Measurements from ENCODE around the gene BHLHA15. TPM values are rescaled to one million over a fixed set of nuclear protein-coding genes. Genes with fewer than 3 reads are reported as not detected.

BHLHA15 gene
- total RNA-seq, 4 donors from 2014 or later: not detected

- Histone ChIP-seq H3K36me3 (peaks cover 8 to 87% (median 79%) of the 10 kb centered on the region in 4 donors), H3K4me3 (no peak overlapping the region), H3K27me3 (no peaks in the 10 kb centered on the region), H3K4me1 (peaks cover 0 to 4% (median 0%) of the 10 kb centered on the region in 4 donors), H3K27ac (replicated peaks in 1 of 4) (no peak overlapping the region), H3K9me3 (no peaks in the 10 kb centered on the region)
- TF ChIP-seq EP300 (IDR thresholded peaks at IDR 0.05): no peak
- TF ChIP-seq POLR2AphosphoS5 (IDR thresholded peaks at IDR 0.05): no peak
- no peak for TF ChIP-seq POLR2A (IDR thresholded peaks at IDR 0.05; ENCODE audit: low read depth)
- no peak for TF ChIP-seq CTCF (IDR thresholded peaks at IDR 0.05)
- intact Hi-C loops (cut with DNase I): no loop called here
- no peak for DNase-seq (ENCODE audit: extremely low spot score)
- 93% methylated on average over 14 of the region's 34 CpGs for WGBS
Measured at GRCh38 chr7:98221611-98222532, 10.6 kb downstream of the BHLHA15 start.

DNA sequence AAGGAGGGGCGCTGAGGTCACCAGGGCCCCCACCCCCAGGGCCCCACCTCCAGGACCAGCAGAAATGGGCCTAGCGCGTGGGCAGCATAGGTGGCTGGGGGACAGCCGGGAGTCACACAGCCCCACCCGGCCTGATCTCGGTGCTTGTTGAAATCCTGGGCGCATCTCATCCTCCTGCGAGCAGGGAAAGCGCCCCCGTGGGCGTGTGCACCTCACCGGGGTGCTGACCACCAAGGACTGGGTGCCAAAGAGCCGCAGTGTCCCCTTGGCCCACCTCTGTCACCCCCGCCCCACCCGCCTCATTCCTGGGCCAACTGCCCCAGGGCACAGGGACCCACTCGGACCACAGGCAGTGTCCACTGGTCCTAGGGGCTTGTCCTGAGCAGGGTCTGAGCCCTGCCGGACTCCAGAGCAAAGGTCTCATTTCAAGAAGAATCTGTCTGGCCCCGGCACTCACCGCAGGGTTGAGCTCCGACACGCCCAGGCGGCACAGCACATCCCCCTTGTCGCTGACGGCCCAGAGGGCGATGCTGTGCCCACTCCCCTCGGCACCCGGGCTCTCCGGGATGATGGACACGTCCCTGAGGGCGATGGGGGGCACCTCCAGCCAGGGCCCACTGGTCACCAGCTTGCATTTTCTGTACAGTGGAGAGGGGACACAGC, 11.4 kb downstream of the BHLHA15 start:
- TF ChIP-seq EP300 (IDR thresholded peaks at IDR 0.05): no peak
- TF ChIP-seq POLR2A (IDR thresholded peaks at IDR 0.05; ENCODE audit: low read depth): no peak
- TF ChIP-seq CTCF (IDR thresholded peaks at IDR 0.05): no peak
- no peak for TF ChIP-seq POLR2AphosphoS5 (IDR thresholded peaks at IDR 0.05)

DNA sequence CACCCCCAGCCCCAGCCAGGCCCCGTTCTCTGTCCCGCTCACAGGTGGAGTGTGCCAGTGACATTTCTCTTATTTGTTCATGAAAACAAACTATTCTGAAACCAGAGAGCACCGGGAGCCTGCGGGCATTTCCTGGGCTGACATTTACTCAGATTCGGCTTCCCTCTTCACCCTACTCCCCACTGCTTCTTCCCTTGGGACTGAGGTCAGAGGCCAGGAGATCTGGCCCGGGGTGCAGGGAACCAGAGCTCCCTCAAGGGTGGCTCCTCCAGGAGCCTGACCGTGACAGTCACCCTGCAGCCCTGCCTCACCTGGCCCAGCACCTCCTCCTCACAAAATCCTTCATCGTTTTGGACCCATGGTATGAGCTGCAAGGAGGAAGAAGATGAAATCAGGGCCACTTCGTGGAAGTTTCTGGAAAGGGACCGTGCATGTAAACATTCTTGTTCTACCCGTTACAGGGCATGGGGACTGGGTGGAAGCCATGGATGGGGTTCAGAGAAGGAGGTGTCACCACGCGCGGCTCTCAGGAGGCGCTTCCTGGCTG, 12.2 kb downstream of the BHLHA15 start:
- no peaks in the 10 kb centered on the region for H3K27me3 ChIP-seq
- no peak overlapping the region for H3K27ac ChIP-seq (replicated peaks in 1 of 4)
- no peaks in the 10 kb centered on the region for H3K4me1 ChIP-seq
- no peaks in the 10 kb centered on the region for H3K9me3 ChIP-seq
- intact Hi-C loops (cut with DNase I): no loop called here
- no peak for DNase-seq (ENCODE audit: extremely low spot score)
- TF ChIP-seq CTCF (IDR thresholded peaks at IDR 0.05) (no peak), POLR2AphosphoS5 (IDR thresholded peaks at IDR 0.05) (no peak), EP300 (IDR thresholded peaks at IDR 0.05) (no peak), POLR2A (IDR thresholded peaks at IDR 0.05; ENCODE audit: low read depth) (no peak)
- WGBS: 91% methylated on average over 13 of the region's 15 CpGs
- peaks cover 8 to 89% (median 79%) of the 10 kb centered on the region in 4 donors for H3K36me3 ChIP-seq
- H3K4me3 ChIP-seq: no peak overlapping the region

More for the DNA sequence above, 11.4 kb downstream of the BHLHA15 start:
- no peaks in the 10 kb centered on the region for H3K9me3 ChIP-seq
- no peak overlapping the region for H3K27ac ChIP-seq (replicated peaks in 1 of 4)
- no peaks in the 10 kb centered on the region for H3K27me3 ChIP-seq
- peaks cover 8 to 86% (median 78%) of the 10 kb centered on the region in 4 donors for H3K36me3 ChIP-seq
- intact Hi-C loops (cut with DNase I): no loop called here
- H3K4me3 ChIP-seq: no peak overlapping the region
- no peak for DNase-seq (ENCODE audit: extremely low spot score)
- WGBS: 97% methylated on average over 16 of the region's 30 CpGs
- peaks cover 0 to 3% (median 0%) of the 10 kb centered on the region in 4 donors for H3K4me1 ChIP-seq

GRCh38 chr7:98223898-98224700, 12.9 kb downstream of the BHLHA15 start:
- DNase-seq (ENCODE audit: extremely low spot score): no peak
- intact Hi-C loops (cut with DNase I): no loop called here
- 84% methylated on average over 7 of the region's 21 CpGs for WGBS

More at GRCh38 chr7:98223898-98224700, 12.9 kb downstream of the BHLHA15 start:
- Histone ChIP-seq H3K27ac (replicated peaks in 1 of 4) (no peak overlapping the region), H3K4me3 (no peak overlapping the region), H3K4me1 (no peaks in the 10 kb centered on the region), H3K36me3 (peaks cover 8 to 95% (median 84%) of the 10 kb centered on the region in 4 donors), H3K9me3 (no peaks in the 10 kb centered on the region), H3K27me3 (no peaks in the 10 kb centered on the region)
- TF ChIP-seq POLR2A (IDR thresholded peaks at IDR 0.05; ENCODE audit: low read depth): no peak
- no peak for TF ChIP-seq EP300 (IDR thresholded peaks at IDR 0.05)
- TF ChIP-seq CTCF (IDR thresholded peaks at IDR 0.05): no peak
- TF ChIP-seq POLR2AphosphoS5 (IDR thresholded peaks at IDR 0.05): no peak
